H1 (cell line): Measurements from ENCODE around the gene MS4A18. TPM values are rescaled to one million over a fixed set of nuclear protein-coding genes. Genes with fewer than 3 reads are reported as not detected.

Source experiments
- BRCA1 ChIP-seq: IDR thresholded peaks from 2 replicates; pipeline ENCODE4 v1.6.1; 2012; ENCODE audit warnings: low read depth, low read length, improper control_type of control experiment
- CHD7 ChIP-seq: fragments of 300-600 bp; sonication (generic); IDR thresholded peaks from 2 replicates; pipeline ENCODE4 v1.7.1; 2012; ENCODE audit warnings: low read length, moderate library complexity, mild to moderate bottlenecking, inconsistent platforms; ENCODE audit not compliant: insufficient replicate concordance
- EZH2 ChIP-seq: fragments of 200-600 bp; sonication (generic); IDR thresholded peaks from 2 replicates; pipeline ENCODE4 v1.7.1; 2012; ENCODE audit warnings: low read depth, mild to moderate bottlenecking, moderate library complexity, low read length, inconsistent platforms; ENCODE audit not compliant: severe bottlenecking
- GABPA ChIP-seq: IDR thresholded peaks from 2 replicates; pipeline ENCODE4 v1.6.1; 2011; ENCODE audit warnings: mild to moderate bottlenecking, low read length, moderate library complexity, borderline replicate concordance; ENCODE audit not compliant: insufficient read depth
- GTF2F1 ChIP-seq: IDR thresholded peaks from 2 replicates; pipeline ENCODE4 v1.6.1; 2012; ENCODE audit warnings: low read depth, low read length, improper control_type of control experiment, borderline replicate concordance
- JUND ChIP-seq: IDR thresholded peaks from 2 replicates; pipeline ENCODE4 v1.6.1; 2011; ENCODE audit warnings: mild to moderate bottlenecking, improper control_type of control experiment, low read length
- KDM5A ChIP-seq: fragments of 200-600 bp; IDR thresholded peaks from 2 replicates; pipeline ENCODE4 v1.7.1; 2012; ENCODE audit warnings: mild to moderate bottlenecking, low read length, inconsistent platforms, mixed read lengths
- PHF8 ChIP-seq: fragments of 200-600 bp; sonication (generic); conservative IDR thresholded peaks from 2 replicates; pipeline ENCODE4 v1.7.1; 2012; ENCODE audit warnings: low read depth, mild to moderate bottlenecking, inconsistent platforms, low read length, moderate library complexity
- SP1 ChIP-seq: IDR thresholded peaks from 2 replicates; pipeline ENCODE4 v1.6.1; 2011; ENCODE audit warnings: low read depth, low read length
- SRF ChIP-seq: IDR thresholded peaks from 2 replicates; pipeline ENCODE4 v1.6.1; 2011; ENCODE audit warnings: mild to moderate bottlenecking, low read depth, low read length, moderate library complexity
- SUZ12 ChIP-seq: fragments of 200-600 bp; sonication (generic); IDR thresholded peaks from 2 replicates; pipeline ENCODE4 v1.6.1; 2012; ENCODE audit warnings: mild to moderate bottlenecking, inconsistent platforms, low read length, moderate library complexity, mixed read lengths
- TEAD4 ChIP-seq: IDR thresholded peaks from 2 replicates; pipeline ENCODE4 v1.6.1; 2012; ENCODE audit warnings: low read depth, low read length, inconsistent platforms, mixed read lengths
- polyA plus RNA-seq, 7 experiments: library from polyadenylated mRNA; depleted of rRNA in 3 of 7; stranded (reverse) in 5 of 7; unstranded in 2 of 7; fragments of >200 nt in 5 of 7; fragments of 200-250 nt in 2 of 7; gene quantifications; 1 replicate in 5 of 7; 2 replicates in 1 of 7; 4 replicates in 1 of 7; pipeline versions ENCODE4 v1.2.1 to v1.2.3, GENCODE V29; 2011 to 2013; ENCODE audit warnings: missing spikeins in 2 of 7, mixed read lengths in 2 of 7
- total RNA-seq: library from RNA; stranded (reverse); fragmentation: NEBNext Ultra II Directional; extraction: Animal tissue kit (Norgen Biotek cat#: 25700); gene quantifications from 2 replicates; pipeline ENCODE4 v1.2.1, GENCODE V29; 2021

MS4A18 gene
- total and polyA plus RNA-seq, 2 of the 8 experiments (the other 6 are each of a cell fraction or from before 2014, with no cell fraction given) = not detected

- TF ChIP-seq CHD7 (no peak), GABPA (no peak), SUZ12 (no peak), BRCA1 (no peak), SRF (no peak), JUND (no peak), KDM5A (no peak), SP1 (no peak), GTF2F1 (no peak), TEAD4 (no peak), PHF8 (no peak), EZH2 (no peak)
Measured at GRCh38 chr11:60771879-60772525, 47.5 kb downstream of the MS4A18 start (continued).
